HL-60/S4 treated with retinoic acid at 250 ng/mL for 4 days and 3 days (cell line): ENCODE results near the gene UTF1.
"Not testable (repeated sequence)": the region's sequence is repeated elsewhere in the genome, so short reads cannot be mapped to it uniquely, and the experiment has no call there.

Experiments used
- in situ Hi-C: fragments of 300-500 bp; cut with MboI; formaldehyde crosslinking; loops from 2 replicates; pipeline ENCODE4 v1.7.0; 2022; ENCODE audit warnings: low sequenced_read_pairs

UTF1 gene

DNA sequence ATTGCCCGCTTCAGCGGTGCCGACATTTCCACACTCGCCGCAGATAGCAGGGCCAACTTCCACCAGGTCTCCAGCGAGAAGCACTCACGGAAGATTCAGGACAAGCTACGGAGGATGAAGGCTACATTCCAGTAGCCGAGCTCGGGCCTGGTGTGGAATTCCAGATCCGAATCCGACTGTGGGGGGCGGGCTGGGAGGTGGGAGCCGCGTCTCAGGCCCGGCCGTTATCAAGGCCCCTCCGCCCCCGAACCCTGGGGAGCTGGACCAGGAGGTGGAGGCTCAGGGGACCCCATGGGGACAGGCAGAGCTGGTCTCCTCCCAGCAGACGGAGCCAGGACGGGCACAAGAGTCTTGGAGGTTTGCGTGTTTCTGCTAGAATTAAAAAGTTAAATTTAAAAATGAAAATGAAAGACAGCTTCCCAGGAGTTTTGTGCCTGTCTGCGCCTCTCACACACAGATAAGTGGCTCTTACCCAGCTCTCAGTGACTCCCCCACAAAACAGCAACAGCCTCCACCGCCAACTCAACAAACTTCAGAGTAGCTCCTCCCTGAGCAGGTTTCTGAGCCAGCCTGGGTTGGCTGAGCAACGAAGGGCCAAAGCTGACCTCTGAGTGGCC lies 5.2 kb upstream of the UTF1 start:
- in situ Hi-C loops: no loop called here

DNA sequence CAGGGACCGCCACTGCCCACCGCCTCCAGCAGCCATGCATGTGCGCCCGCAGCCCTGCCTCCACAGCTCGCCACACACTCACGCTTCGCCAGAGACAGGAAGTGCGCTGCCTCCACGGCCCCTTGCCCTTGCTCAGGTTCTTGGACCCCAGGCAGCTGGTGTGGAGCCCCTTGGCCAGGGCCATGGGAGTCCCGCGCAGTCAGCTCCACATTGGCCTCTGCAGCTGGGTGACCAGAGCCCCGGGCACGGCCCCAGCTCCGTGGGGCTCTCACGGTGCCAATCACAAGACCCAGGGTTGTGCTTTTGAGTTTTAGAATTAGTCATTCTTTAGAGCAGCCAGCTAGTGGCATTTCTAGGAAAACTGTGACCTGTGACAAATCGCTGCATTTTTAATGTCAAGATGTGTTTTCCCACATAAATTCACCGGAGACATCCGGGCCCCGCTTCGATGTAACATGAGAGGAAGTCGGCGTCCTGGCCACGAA lies 4.3 kb upstream of the UTF1 start:
- in situ Hi-C loops: no loop called here

DNA sequence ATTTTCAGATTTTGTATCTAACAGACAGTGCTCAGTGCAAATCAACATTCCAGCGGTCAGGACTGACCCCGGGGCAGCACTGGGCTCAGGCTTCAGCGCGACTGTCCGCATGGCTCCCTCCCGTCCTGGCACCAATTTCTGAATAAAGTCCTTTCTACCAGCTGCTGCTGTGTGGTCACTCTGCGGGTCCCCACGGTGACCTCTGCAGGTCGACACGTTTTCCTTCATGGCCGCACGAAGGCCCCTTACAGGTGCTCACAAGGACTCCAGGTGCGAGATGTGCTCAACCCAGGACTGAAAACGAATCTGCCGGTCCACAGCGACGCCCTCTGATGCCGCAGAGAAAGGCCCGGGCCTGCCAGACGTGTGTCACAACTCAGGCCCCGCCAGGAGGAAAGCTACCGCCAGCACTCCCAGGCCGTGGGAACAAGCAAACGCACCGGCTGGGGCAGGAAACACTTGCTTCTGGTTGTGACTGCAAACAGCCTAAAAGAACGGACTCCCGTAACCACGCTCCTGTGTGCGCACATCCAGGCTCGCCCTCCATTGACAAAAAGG lies 3.7 kb upstream of the UTF1 start:
- in situ Hi-C loops: no loop called here

DNA sequence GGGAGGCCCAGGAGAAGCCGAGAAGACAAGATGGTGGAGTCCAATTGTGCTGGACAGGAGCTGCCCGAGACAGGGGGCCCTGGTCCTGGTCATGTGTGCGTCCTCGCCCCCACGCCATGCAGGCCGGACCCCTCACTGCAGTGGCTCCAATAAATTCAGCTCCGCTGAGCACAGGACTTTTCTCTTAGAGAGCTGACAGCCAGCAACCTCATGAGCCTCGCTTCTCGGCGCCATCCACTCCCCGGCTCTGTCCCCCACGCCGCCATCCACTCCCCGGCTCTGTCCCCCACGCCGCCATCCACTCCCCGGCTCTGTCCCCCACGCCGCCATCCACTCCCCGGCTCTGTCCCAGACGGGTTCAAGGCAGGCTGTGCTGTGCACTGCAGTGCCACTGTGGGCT lies 2.8 kb upstream of the UTF1 start:
- in situ Hi-C loops: no loop called here

DNA sequence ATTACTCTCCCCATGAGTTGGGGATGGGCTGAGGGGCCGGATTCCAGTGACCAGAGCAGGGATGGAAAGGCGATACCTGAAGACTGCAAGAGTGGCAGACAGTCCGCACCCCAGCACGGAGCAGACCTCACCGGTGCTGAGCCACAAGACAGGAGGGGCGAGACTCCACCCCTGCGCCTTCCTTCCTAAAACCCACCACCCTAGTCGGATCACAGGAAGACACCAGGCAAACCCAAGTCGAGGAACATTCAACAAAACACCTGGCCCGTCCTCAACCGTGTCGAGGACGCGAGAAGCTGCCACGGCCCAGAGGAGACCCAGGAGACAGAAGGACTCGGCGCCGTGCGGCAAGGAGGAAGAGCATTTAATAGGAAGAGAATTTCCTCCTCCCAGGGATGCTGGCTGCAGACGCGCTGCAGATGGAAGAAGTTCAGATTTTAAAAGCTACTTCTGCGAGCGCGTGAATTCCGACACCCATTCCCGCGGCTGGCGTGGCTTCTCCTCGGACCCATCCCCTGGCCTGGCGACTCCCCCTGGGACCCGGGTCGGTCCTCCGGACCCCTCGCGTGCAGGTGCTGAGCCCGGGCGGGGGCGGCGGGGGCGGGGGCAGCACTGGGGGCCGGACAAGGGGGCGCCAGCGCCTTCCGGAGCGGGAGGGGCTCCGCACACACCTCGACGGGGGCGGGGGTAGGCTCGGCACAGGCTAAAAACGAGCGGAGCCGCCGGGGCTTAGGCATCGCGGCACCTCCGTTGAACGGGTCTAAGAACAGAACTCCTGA lies 563 bp upstream of the UTF1 start:
- in situ Hi-C loops: no loop called here

DNA sequence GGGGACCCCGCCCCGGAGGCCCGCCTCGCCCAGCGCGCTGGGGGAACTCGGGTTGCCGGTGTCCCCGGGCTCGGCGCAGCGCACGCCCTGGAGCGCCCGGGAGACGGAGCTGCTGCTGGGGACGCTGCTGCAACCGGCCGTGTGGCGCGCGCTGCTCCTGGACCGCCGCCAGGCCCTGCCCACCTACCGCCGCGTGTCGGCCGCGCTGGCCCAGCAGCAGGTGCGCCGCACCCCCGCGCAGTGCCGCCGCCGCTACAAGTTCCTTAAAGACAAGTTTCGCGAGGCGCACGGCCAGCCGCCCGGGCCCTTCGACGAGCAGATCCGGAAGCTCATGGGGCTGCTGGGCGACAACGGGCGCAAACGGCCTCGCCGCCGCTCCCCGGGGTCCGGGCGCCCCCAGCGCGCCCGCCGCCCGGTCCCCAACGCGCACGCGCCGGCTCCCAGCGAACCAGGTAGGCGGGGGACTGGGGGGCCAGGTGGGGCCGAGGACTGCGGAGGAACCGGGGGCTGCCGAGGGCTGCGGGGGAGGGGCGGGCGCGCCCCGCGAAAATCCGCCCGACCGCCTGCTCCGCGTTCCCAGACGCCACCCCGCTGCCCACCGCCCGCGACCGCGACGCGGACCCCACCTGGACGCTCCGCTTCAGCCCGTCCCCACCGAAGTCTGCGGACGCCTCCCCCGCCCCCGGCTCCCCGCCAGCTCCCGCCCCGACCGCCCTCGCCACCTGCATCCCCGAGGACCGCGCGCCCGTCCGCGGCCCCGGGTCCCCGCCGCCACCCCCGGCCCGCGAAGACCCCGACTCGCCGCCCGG lies 574 bp downstream of the UTF1 start:
- in situ Hi-C loops: no loop called here

DNA sequence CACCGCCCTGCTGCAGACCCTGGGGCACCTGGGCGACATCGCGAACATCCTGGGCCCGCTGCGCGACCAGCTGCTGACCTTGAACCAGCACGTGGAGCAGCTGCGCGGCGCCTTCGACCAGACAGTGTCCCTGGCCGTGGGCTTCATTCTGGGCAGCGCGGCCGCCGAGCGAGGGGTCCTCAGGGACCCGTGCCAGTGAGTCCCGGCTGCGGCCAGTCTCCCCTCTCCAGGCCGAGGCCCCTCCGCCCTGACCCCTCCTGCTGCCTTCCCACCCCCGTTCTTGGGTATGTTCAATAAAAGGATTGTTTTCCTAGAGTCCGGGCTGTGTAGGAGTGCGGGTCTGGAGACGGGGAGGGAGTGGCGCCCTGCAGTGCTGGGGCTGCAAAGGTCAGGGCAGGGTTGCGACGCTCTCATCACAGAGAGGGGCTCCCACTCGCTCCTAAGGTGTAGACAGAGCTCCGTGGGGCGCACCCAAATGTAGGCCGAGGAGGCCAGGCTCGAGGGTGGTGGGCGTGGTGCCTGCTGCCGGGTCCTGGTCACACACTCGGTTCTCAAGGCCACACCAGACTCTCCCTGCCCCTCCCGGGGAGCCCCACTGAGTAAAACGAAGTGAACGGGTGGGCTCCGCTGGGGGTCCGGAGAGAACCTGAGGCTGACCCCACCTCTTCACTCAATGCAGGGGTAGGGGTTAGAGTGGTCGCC lies 1.4 kb downstream of the UTF1 start:
- in situ Hi-C loops: no loop called here

DNA sequence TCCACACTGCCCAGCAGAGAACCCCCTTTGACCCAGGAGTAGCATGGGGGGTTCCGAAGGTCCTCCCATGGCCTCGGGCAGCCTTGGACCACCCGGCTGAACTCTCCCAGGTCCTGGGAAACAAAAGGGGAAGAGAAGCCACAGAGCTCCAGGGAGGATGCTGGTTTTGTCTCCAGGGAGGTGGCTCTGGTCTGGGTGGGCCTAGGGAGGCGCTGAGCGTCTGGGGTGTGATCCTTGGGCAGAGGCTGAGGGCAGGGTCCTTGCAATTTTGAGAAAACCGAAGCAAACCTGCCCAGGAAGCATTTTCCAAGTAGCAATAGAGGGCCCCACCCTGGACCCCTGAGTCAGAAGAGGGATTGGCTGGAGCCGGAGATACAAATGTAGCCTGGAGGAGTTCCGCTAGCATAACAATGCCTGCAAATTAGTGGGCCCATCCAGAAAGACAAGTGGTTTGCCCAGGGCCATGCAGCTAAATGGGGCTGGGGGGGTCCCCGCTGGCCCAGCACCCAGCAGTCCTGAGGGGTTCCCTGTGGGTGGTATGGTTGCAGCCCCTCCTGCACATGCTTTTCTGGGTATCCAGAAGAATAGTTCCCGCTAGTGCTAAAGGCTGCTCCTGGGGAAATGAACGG lies 2.0 kb downstream of the UTF1 start:
- in situ Hi-C loops: no loop called here

DNA sequence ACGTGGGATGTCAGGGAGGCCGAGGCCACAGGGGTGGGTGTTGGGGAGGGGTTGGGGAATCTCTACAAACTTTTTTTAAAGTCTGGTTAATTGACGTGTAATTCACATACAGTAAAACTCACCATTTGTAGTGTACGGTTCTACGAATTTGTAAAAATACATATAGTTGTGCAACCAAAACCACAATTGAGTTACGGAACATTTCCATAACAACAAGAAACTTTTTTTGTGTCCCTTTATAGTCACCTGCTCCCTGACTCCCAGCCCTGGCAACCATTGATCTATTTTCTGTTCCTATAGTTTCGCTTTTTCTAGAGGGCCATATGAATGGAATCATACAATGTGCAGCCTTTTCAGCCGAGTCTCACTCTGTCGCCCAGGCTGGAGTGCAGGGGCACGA lies 4.8 kb downstream of the UTF1 start:
- in situ Hi-C loops: not testable (repeated sequence)

DNA sequence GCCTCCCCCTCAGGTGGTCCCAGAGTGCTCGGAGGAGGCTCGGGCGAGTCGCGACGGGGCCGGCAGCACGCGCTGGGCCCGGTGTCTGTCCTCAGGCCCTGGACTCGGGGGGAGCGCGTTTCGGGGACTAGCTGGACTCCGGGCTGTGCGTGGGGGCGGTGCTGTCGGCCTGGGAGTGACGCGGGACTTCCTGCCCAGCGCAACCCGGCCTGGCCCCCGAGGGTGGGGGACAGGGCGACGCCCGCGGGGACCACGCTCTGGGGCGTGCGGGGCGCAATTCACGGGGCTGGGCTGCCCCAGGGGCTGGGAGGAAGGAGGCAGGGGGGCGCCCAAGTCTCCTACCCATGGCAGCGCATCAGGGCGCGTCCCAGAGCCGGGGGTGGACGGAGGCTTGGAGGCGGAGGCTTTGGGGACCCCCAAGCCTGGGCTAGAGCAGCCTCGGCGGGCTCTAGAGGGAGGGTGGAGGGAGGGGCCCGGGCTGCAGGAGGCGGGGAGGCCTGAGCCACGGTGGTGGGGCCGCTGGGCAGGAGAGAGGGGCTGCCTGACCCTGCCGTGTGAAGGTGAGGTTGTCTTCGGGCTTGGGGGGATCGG lies 5.3 kb downstream of the UTF1 start:
- in situ Hi-C loops: no loop called here

DNA sequence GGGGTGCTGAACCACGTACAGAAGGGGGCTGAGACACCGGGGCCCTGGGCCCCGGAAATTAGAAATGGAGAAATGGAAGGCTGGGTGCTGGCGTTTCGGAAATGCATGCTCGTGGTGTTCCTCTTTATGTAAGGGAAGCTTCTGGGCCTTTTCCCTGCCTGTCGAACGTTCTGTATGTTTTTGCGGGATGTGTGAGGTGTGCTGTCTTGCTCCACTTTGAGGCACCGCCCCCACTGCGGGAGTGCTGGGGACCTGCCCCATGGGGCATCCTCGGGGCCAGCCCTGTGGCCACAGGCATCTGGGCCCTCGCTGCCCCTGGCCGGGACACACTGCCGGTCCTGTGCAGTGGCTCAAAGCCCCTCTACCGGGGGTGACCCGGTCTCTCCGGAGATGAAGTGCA lies 5.9 kb downstream of the UTF1 start:
- in situ Hi-C loops: no loop called here

DNA sequence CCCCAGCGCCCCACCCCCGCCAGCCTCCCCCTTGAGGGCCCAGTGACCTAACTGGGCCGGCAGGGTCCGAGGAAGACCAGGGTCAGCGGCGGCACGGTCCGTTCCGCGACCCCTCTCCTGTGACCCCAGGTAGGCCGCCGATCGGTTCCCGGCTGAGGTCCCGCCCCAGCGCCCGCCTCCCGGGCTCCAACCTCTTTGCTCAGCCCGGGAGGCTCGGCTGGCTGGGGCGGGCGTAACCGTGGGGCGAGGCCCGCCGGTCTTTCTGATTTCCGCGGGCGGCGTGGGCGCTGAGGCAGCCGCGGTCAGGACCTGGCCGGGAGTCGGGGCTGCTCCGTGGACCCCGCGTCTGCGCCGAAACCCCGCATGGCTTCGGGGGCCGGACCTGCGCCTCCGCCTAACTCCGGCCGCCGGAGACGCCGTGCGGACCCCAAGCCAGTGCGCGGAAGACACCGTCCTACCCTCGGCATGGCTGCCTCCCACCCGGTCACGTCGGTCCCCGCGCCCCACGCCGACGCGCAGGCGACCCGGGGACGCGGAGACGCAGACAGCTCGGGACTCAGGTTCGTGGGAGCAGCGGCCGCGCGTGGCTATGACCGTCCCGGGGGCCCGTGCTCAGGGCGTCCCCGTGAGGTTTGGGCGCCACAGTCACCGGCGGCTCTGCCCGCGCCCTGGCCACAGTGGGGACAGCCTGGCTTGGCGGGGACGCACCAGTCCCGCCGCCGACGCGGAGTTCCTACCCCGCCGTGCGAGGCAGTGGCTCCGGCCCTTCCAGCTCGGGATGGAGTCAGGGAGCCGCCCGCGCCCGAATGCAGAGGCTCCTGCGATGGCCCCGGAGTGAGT lies 6.6 kb downstream of the UTF1 start:
- in situ Hi-C loops: no loop called here

DNA sequence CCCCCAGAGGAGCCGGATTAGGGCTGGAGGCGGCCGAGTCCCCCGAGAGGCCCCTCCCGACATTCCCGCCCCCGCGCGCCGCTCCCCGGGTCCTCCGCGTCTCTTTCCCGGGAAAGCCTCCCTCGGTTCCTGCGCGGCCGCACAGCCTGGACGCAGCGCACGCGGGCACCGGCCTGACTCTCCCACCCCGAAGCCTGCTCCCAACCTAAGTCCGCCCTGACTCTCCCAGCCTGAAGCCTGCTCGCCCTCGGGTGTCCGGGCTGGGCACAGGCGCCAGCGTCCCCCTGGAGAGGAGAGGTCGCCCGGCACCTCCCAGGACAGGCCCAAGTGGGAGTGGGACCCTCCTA lies 7.2 kb downstream of the UTF1 start:
- in situ Hi-C loops: no loop called here

DNA sequence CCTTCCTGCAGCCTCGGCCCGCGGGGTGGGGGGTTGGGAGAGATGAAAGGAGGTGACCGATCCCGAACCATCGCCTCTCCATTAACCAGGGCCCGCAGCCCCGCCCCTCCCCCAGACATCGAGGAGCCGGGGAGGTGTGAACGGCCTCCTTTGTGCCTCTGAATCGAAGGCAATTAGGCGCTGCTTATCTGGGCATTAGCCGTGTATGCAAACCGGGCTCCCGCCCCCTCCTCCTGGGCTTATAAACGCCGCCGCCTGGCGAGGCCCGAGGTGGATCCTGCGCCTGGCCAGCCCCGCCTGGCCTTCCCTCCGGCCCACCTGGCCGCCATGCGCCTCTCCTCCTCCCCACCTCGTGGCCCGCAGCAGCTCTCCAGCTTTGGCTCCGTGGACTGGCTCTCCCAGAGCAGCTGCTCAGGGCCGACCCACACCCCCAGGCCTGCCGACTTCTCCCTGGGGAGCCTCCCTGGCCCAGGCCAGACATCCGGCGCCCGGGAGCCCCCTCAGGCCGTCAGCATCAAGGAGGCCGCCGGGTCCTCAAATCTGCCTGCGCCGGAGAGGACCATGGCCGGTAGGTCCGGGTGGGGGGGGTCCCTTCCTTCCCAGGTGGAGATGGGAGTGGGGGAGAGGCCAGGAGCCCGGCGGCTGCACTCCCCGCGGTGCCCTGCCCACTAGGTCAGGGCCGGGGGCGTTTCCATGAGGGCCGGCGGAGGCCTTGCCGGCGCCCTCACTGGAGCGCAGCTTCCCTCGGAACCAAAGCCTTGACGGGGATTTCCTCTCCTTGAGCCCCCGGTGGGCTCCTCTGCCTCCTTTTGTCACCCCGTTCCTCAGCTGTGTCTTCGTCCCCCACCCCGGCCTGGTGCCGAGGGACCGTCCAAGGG lies 7.8 kb downstream of the UTF1 start, which contains the start of gene VENTX:
TSS of gene VENTX (plus strand) at position 268 of the 878 bp plus-strand sequence. CDS start at position 328, 60 bp downstream.
- in situ Hi-C loops: no loop called here

DNA sequence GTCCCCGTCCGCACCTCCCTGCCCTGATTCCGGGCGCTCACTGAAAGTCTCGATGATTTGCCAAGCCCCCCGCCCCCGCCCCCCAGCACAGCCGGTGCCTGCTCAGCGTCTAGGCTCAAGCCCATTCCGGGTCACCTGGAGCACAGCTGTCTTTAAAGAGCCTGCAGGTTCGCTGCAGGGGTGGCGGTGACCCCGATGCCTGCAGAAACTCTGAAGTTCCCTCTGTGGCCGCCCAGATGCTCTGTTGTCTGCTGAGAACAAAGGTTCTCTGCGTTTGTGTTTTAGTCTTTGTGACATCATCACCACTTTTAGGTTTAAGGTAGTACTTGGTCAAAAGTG lies 8.4 kb downstream of the UTF1 start:
- in situ Hi-C loops: no loop called here

DNA sequence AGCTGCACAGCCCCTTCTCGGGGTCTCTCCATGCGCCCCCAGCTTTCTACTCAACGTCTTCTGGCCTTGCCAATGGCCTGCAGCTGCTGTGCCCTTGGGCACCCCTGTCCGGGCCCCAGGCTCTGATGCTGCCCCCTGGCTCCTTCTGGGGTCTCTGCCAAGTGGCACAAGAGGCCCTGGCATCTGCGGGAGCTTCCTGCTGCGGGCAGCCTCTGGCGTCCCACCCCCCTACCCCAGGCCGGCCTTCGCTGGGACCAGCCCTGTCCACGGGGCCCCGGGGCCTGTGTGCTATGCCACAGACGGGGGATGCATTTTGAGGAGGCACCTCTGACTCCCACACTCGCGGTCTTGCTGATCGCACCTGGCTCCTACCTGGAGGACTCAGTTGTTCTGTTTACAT lies 10.0 kb downstream of the UTF1 start:
- in situ Hi-C loops: no loop called here

DNA sequence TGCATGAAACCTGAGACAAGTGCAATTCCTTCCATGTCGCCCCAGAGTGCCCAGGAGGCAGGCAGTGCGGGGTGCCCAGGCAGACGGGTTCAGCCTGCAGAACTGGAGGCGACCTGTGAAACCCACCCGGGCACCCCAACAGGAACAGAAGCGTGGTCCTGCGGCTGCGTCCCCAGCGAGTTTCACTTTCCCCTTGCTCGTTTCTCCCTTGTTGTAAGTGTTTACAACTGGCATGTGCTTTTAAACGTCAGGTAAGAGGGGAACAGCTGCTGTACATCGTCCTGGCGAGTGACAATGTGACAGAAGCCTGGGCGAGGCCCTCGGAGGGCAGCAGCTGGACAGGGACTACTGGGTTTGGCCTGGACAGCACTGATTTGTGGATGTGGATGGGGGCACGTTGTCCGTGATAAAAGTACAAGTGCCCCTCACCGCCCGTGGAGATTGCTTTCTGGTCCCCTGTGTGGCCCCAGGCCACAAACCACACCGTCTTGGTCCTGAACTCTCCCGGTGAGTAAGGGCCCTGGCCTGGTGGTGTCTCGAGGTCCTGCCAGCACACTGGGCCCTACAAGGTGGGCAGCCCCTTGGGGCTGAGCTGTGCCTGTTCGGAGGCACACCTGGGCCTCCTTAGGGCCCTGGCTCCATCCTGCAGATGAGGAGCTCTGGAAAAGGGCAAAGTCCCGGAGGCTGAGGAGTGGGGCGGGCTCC lies 11.6 kb downstream of the UTF1 start:
- in situ Hi-C loops: no loop called here
